GM12872 (cell line): ENCODE measurements around the gene FBH1.

ENCODE experiments used
- TF ChIP-seq, protein P1 (sequence below): IDR thresholded peaks from 3 replicates; pipeline ENCODE4 v1.5.1; 2011; ENCODE audit warnings: low read depth, mild to moderate bottlenecking, low read length, moderate library complexity; ENCODE audit not compliant: insufficient read depth

FBH1 gene

GRCh38 chr10:5929442-5929841 is 39.4 kb downstream of the FBH1 start:
- TF ChIP-seq, protein P1, sequence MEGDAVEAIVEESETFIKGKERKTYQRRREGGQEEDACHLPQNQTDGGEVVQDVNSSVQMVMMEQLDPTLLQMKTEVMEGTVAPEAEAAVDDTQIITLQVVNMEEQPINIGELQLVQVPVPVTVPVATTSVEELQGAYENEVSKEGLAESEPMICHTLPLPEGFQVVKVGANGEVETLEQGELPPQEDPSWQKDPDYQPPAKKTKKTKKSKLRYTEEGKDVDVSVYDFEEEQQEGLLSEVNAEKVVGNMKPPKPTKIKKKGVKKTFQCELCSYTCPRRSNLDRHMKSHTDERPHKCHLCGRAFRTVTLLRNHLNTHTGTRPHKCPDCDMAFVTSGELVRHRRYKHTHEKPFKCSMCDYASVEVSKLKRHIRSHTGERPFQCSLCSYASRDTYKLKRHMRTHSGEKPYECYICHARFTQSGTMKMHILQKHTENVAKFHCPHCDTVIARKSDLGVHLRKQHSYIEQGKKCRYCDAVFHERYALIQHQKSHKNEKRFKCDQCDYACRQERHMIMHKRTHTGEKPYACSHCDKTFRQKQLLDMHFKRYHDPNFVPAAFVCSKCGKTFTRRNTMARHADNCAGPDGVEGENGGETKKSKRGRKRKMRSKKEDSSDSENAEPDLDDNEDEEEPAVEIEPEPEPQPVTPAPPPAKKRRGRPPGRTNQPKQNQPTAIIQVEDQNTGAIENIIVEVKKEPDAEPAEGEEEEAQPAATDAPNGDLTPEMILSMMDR: no peak

- TF ChIP-seq, protein P1: no peak
Measured at GRCh38 chr10:5930272-5930671, 40.2 kb downstream of the FBH1 start.

DNA sequence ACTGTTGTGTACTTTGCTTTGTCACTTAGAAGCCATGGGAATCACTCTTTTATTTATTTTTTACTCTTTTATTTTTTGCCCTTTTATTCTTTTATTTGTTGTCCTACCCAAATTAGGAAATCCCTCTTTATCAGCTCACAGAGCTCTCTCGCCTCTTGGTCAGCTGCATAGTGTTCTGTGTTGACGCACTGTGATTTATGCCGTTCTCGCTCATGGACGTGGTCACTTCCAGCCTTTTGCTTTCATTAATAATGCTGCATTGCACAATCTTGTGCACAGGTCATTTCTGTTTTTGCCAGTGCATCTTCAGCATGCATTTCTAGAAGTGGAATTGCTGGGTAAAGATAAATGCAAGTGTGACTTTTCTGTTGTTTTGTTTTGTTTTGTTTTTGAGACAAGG is 42.3 kb downstream of the FBH1 start:
- TF ChIP-seq, protein P1: no peak

- TF ChIP-seq, protein P1: no peak
Measured at GRCh38 chr10:5933909-5934546, 44.0 kb downstream of the FBH1 start.

- TF ChIP-seq, protein P1: no peak
Measured at GRCh38 chr10:5935628-5936027, 45.6 kb downstream of the FBH1 start.

DNA sequence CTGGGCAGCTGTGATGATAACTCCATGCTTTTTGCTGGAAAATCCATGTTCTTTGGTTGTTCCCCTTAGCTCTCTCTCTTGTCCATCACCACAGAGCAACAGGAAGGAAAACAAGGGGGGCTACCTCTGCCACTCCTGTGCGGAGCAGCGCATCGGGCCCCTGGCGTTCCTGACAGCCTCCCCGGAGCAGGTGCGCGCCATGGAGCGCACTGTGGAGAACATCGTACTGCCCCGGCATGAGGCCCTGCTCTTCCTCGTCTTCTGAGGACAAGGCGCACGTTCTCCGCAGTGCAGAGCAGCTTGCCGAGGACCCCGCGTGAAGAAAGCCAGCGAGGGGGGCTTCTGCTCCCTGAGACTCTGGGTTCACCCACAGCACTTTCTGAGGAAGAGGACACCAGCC is 47.0 kb downstream of the FBH1 start:
- TF ChIP-seq, protein P1: no peak

DNA sequence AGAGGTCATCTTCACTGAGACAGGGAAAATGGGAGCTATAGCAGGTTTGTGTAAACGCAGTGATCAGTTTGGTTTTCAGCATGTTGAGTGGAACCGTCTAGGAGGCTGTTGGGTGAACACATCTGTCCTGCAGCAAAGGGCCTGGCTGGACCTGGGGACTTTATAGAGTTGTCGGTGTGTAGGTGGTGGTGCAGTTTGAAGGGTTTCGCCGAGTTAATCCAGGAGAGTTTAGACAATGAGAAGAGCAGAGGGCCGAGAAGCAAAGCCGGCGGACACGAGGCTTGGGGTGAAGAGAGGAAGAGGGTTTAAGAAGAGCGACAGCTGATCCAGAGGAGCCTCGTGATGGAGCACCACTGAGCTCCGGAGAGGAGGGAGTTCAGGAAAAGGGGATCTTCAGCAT is 48.2 kb downstream of the FBH1 start:
- TF ChIP-seq, protein P1: no peak
